Hepatic stellate cell (primary cell): ENCODE data around the gene PSD2.
"Not testable (repeated sequence)": the region's sequence is repeated elsewhere in the genome, so short reads cannot be mapped to it uniquely, and the experiment has no call there.

Source experiments
- DNase-seq: peaks from one replicate; pipeline ENCODE4 v3.0.0; 2011; ENCODE audit warnings: low spot score

PSD2 gene

GRCh38 chr5:139789116-139789844 lies 6.3 kb upstream of the PSD2 start:
- no peak for DNase-seq

GRCh38 chr5:139789845-139790189 lies 5.8 kb upstream of the PSD2 start:
- no peak for DNase-seq

- no peak for DNase-seq
Measured at GRCh38 chr5:139792218-139792617, 3.4 kb upstream of the PSD2 start.

- not testable (repeated sequence) for DNase-seq
Measured at GRCh38 chr5:139792655-139793054, 3.0 kb upstream of the PSD2 start.

GRCh38 chr5:139794067-139794846 lies 1.4 kb upstream of the PSD2 start:
- DNase-seq, result no peak

- no peak for DNase-seq
Measured at GRCh38 chr5:139796061-139796806, 626 bp downstream of the PSD2 start.

- DNase-seq, result no peak
Measured at GRCh38 chr5:139797335-139797734, 1.7 kb downstream of the PSD2 start.

GRCh38 chr5:139797856-139798510 lies 2.4 kb downstream of the PSD2 start:
- DNase-seq, result no peak

- no peak for DNase-seq
Measured at GRCh38 chr5:139798883-139799282, 3.3 kb downstream of the PSD2 start.

- DNase-seq, result no peak
Measured at GRCh38 chr5:139799359-139799758, 3.8 kb downstream of the PSD2 start.

GRCh38 chr5:139803978-139804377 lies 8.4 kb downstream of the PSD2 start:
- DNase-seq, result no peak

- DNase-seq, result no peak
Measured at GRCh38 chr5:139804800-139805397, 9.3 kb downstream of the PSD2 start.

GRCh38 chr5:139805545-139805944 lies 9.9 kb downstream of the PSD2 start:
- no peak for DNase-seq

- no peak for DNase-seq
Measured at GRCh38 chr5:139806111-139806510, 10.5 kb downstream of the PSD2 start.

- DNase-seq, result no peak
Measured at GRCh38 chr5:139806726-139807646, 11.4 kb downstream of the PSD2 start.

- DNase-seq, result no peak
Measured at GRCh38 chr5:139807647-139808030, 12.0 kb downstream of the PSD2 start.

GRCh38 chr5:139808481-139809330 lies 13.1 kb downstream of the PSD2 start:
- peak; percentile 49 for DNase-seq

- no peak for DNase-seq
Measured at GRCh38 chr5:139809331-139809810, 13.8 kb downstream of the PSD2 start.

- no peak for DNase-seq
Measured at GRCh38 chr5:139810341-139811273, 15.0 kb downstream of the PSD2 start.
